Stimulated activated CD8-positive, alpha-beta memory T cell treated with anti-CD3 and anti-CD28 coated beads, Interleukin-4, amount 100 ng/mL, for 24 hours (primary cell): ENCODE results near the gene CACNA1G.

Experiments used
- DNase-seq: peaks from one replicate; pipeline ENCODE4 v3.0.0-alpha.2; 2020; ENCODE audit warnings: low read depth

Gene CACNA1G

GRCh38 chr17:50589095-50589705, 28.7 kb downstream of the CACNA1G start:
- DNase-seq, result no peak

DNA sequence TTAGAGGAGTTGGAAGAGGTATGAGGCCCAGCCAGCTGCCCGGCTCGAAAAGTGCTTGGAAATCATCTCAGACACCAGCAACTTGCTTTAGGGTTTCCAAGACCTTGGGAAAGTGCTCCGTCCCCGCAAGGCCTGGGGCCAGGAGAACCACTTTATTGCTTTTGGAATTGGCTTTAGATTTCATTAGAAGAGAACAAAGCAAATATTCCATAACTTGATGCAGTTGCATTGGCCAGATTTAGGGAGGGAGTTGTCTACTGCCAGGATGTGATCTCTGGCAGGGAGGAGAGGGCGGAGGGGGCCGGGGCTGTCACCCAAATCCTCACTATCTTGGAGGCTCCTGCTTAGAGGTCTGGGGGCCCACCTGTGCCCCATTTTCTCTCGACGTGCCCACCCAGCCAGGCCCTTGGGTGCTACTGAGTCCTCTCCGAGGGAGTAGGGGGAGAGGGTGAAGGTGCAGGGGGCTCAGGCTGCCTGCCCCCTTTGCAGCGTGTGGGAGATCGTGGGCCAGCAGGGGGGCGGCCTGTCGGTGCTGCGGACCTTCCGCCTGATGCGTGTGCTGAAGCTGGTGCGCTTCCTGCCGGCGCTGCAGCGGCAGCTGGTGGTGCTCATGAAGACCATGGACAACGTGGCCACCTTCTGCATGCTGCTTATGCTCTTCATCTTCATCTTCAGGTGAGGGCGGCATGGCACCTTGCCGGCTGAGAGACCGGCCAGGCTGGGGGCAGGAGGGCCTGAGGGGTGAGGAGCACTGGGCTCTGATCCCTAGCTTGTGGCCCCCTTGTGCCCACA, 30.6 kb downstream of the CACNA1G start:
- DNase-seq, result no peak

- no peak for DNase-seq
These were observed 32.8 kb downstream of the CACNA1G start for GRCh38 chr17:50593321-50593720.

GRCh38 chr17:50594128-50594823, 33.8 kb downstream of the CACNA1G start:
- no peak for DNase-seq

GRCh38 chr17:50594892-50595291, 34.4 kb downstream of the CACNA1G start:
- no peak for DNase-seq

- no peak for DNase-seq
These were observed 35.9 kb downstream of the CACNA1G start for GRCh38 chr17:50596191-50597037.

GRCh38 chr17:50598487-50598886, 38.0 kb downstream of the CACNA1G start:
- DNase-seq, result no peak

DNA sequence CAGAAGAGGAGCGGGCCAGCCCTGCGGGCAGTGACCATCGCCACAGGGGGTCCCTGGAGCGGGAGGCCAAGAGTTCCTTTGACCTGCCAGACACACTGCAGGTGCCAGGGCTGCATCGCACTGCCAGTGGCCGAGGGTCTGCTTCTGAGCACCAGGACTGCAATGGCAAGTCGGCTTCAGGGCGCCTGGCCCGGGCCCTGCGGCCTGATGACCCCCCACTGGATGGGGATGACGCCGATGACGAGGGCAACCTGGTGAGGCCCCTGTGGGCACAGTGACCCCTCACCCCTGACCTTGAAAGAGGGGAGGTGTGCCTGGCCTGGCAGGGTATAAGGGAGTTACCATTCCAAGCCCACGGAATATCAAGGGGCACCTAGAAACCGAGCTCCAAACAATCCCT, 39.1 kb downstream of the CACNA1G start:
- no peak for DNase-seq

DNA sequence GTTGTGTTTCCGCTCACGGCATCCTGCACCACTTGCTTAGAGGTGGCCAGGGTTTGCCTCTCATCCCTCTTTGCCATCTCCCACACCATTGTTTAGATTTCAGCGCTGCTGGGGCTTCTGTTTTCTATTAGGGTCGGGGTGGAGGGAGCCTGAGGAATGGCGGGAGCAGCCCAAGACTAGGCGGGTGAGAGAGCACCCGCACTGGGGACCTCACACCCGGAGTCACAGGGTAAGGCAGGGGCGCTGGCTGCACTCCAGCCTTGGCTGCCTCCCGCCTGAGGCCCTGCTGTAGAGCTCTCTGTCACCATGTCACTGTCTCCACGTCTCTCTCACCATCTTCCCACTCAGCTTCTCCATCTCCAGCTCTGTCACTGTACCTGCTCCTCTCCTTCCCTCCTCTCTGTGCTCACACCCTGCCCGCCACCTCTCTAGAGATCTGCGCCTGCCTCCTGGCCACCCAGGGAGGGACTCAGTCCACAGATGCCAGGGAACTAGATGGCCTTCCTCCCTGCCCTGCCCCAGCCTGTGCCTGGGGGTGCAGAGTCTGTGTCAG, 41.4 kb downstream of the CACNA1G start:
- no peak for DNase-seq

- DNase-seq, result no peak
These were observed 42.3 kb downstream of the CACNA1G start for GRCh38 chr17:50602836-50603235.

GRCh38 chr17:50603340-50603739, 42.8 kb downstream of the CACNA1G start:
- no peak for DNase-seq

GRCh38 chr17:50604513-50604912, 44.0 kb downstream of the CACNA1G start:
- DNase-seq, result no peak

DNA sequence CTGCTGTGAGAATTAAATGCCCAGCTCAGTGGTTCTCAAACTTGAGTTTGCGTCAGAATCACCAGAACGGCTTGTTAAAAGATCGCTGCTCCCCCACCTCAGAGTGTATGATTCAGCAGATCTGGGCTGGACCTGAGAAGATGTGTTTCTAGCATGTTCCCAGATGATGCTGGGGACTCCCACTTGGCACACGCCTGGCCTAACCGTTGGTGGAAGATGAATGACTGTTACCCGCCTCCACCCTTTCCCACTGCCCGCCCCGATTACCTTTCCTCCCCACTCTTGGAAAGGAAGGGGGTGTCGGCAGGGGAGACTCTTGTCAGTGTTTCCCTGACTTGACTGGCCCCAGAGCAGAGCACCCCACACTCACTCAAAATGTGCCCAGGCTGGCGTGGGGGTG, 44.9 kb downstream of the CACNA1G start:
- no peak for DNase-seq

DNA sequence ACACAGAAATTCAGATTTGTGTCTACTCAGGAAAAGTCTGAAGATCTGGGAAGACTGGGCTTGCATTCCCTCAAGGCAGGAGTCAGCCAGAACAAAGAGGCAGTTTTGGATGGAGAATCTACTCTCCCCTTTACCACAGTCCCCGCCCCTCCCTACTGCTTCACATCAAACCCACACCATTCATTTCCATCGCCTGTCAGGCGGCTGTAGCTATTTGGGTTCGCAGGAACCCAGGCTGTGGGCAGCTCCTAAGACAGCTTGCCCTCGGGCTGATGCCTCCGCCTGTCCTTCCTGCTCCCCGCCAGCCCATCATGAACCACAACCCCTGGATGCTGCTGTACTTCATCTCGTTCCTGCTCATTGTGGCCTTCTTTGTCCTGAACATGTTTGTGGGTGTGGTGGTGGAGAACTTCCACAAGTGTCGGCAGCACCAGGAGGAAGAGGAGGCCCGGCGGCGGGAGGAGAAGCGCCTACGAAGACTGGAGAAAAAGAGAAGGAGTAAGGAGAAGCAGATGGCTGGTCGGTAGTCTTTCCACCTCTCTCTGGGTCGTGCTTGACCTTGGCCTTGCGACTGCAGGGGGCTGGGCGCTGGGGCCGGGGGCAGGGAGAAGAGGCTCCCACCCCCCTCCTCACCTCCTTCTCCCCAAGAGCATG, 47.1 kb downstream of the CACNA1G start:
- no peak for DNase-seq

- no peak for DNase-seq
These were observed 48.3 kb downstream of the CACNA1G start for GRCh38 chr17:50608700-50609379.

- DNase-seq, result no peak
These were observed 49.0 kb downstream of the CACNA1G start for GRCh38 chr17:50609380-50610074.

DNA sequence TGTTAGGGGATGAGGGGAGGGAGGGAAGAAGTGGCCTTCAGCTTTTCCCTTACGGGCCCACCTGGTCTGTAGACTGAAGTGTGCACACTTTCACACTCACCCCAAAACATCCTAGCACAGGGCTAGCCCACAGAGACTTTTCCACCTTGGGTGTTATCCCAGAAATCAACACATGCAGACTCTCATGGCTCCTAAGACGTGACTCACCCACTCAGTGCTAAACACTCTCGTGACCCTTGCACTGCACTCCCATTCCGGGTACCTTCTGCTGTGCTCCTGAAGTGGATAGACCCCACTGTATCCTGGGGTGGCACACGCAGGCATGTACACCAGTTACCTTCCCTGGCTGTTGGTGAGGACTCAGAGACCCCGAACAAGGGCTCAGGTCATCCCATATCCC, 51.1 kb downstream of the CACNA1G start:
- no peak for DNase-seq

GRCh38 chr17:50612281-50612680, 51.8 kb downstream of the CACNA1G start:
- DNase-seq, result no peak

GRCh38 chr17:50613007-50613992, 52.8 kb downstream of the CACNA1G start:
- DNase-seq, result no peak
